Common myeloid progenitor, CD34-positive (primary cell): ENCODE data around the gene PTPN14.

Experiments
- CTCF ChIA-PET: fragments of 350-600 bp; sonication (Branson Sonifier 250); formaldehyde crosslinking; loops from one replicate; lab custom pipeline; 2021; ENCODE audit warnings: antibody characterized with exemption; lab: Charles Lee
- POLR2A ChIA-PET: fragments of 350-600 bp; sonication (Branson Sonifier 250); formaldehyde crosslinking; loops from one replicate; lab custom pipeline; 2021; ENCODE audit warnings: antibody characterized with exemption; lab: Charles Lee
- DNase-seq, 3 donors: peaks; one replicate each; pipeline versions ENCODE4 v3.0.0 to v3.0.0-alpha.2; 2013
- H3K27ac ChIP-seq, 2 experiments: 1 replicate in 1 of 2; 2 replicates in 1 of 2; pipeline ENCODE4 v1.7.0; 2013; ENCODE audit warnings: inconsistent platforms in 2 of 2, low read length in 2 of 2, mild to moderate bottlenecking in 2 of 2, low read depth in 1 of 2, moderate library complexity in 1 of 2; ENCODE audit not compliant: severe bottlenecking in 2 of 2, insufficient read depth in 1 of 2, poor library complexity in 1 of 2
- H3K27me3 ChIP-seq, 5 experiments: replicated peaks in 2 of 5; 1 replicate in 3 of 5; 2 replicates in 2 of 5; pipeline versions ENCODE4 v1.6.1 to v1.7.0; 2013; ENCODE audit warnings: low read length in 4 of 5, mild to moderate bottlenecking in 2 of 5, moderate library complexity in 2 of 5, inconsistent platforms in 1 of 5; ENCODE audit not compliant: insufficient read depth in 5 of 5, control insufficient read depth in 4 of 5
- H3K36me3 ChIP-seq, 4 experiments: 1 replicate in 2 of 4; 2 replicates in 2 of 4; pipeline versions ENCODE4 v1.6.1 to v1.7.0; 2013; ENCODE audit warnings: low read length in 3 of 4, control low read depth in 1 of 4, mild to moderate bottlenecking in 1 of 4; ENCODE audit not compliant: control insufficient read depth in 4 of 4, insufficient read depth in 4 of 4
- H3K4me1 ChIP-seq, 4 experiments: 1 replicate in 3 of 4; 2 replicates in 1 of 4; pipeline versions ENCODE4 v1.6.1 to v1.7.1; 2013; ENCODE audit warnings: low read length in 3 of 4, mild to moderate bottlenecking in 3 of 4, control low read depth in 1 of 4, inconsistent platforms in 1 of 4, moderate library complexity in 1 of 4; ENCODE audit not compliant: control insufficient read depth in 4 of 4, insufficient read depth in 4 of 4; ENCODE audit errors: control extremely low read depth in 1 of 4
- H3K4me3 ChIP-seq, 7 experiments: 1 replicate in 4 of 7; 2 replicates in 3 of 7; pipeline versions ENCODE4 v1.5.1 to v1.7.0; 2013; ENCODE audit warnings: mild to moderate bottlenecking in 7 of 7, low read length in 6 of 7, moderate library complexity in 6 of 7, inconsistent platforms in 2 of 7, low read depth in 2 of 7, control low read depth in 1 of 7; ENCODE audit not compliant: insufficient read depth in 4 of 7, control insufficient read depth in 1 of 7; ENCODE audit errors: extremely low read depth in 1 of 7
- H3K9me3 ChIP-seq, 5 experiments: 1 replicate in 4 of 5; 2 replicates in 1 of 5; pipeline versions ENCODE4 v1.6.1 to v1.7.1; 2013; ENCODE audit warnings: low read length in 4 of 5, mild to moderate bottlenecking in 2 of 5, inconsistent platforms in 1 of 5, low read depth in 1 of 5, moderate library complexity in 1 of 5; ENCODE audit not compliant: control insufficient read depth in 4 of 5, insufficient read depth in 2 of 5; ENCODE audit errors: control extremely low read depth in 1 of 5
- WGBS: methylation state at CpG from one replicate; pipeline ENCODE4 v1.1.5; 2013; ENCODE audit not compliant: insufficient coverage; 5-methylcytosine and 5-hydroxymethylcytosine counted together

The PTPN14 gene

DNA sequence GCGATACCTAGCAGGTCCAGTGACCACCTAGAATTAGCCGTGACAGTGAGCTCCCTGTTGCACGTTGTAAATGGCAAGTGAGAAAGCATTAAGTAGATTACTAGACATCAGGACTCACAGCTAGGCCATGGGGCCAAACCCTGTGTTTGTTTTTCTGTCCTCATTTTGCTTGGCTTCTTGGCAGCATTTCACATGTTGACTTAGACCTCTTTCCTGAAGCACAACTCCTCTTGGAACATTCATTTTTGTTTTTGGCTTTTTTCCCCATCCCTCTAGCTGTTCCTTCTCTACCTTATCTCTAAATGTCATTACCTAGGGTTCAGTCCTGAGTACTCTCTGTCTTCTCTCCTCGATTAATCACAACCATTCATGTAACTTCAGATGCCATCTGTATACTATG lies 16.9 kb upstream of the PTPN14 start:
- Histone ChIP-seq H3K4me1 (no peaks in the 10 kb centered on the region), H3K9me3 (no peaks in the 10 kb centered on the region), H3K4me3 (no peak overlapping the region), H3K27me3 (peaks cover 0 to 3% (median 0%) of the 10 kb centered on the region in 5 experiments), H3K36me3 (no peaks in the 10 kb centered on the region), H3K27ac (no peak overlapping the region)
- no peak for DNase-seq
- 100% methylated on average over 4 of the region's 4 CpGs for WGBS
- CTCF ChIA-PET, result interaction anchor here (1.2 kb wide), 2 partner anchors 12 to 235 kb away, joined by 3 to 5 read pairs; no protein-coding TSS in a partner anchor
- POLR2A ChIA-PET, result no interaction called here

DNA sequence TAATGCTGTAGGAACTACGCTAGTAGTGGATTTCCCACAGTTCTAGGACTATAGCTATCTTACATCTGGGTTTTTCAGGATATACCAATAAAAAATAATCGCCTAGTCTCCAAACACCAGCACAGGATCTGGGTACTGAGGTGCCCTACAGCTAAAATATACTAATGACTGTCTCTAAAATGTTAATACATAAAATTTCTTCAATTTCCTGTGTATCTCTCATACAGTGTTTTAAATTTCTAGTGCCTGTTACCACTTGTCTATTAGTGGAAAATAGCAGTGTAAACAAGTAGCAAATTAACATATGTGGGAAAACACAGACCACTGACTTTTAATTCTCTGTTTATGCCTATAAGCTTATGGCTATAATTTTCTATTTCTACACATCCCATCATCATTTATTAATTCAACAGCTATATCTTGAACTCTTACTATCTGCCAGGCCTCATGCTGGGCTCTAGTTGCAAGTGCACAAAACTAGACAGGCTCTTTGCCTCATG lies 16.1 kb upstream of the PTPN14 start:
- no peak for DNase-seq
- Histone ChIP-seq H3K27me3 (peaks cover 0 to 3% (median 0%) of the 10 kb centered on the region in 5 experiments), H3K9me3 (no peaks in the 10 kb centered on the region), H3K4me3 (no peak overlapping the region), H3K4me1 (no peaks in the 10 kb centered on the region), H3K27ac (no peak overlapping the region), H3K36me3 (no peaks in the 10 kb centered on the region)
- POLR2A ChIA-PET, result no interaction called here
- CTCF ChIA-PET, result interaction anchor here (1.2 kb wide), 1 partner anchor 235 kb away, joined by 5 read pairs; no protein-coding TSS in a partner anchor
- WGBS, result 100% methylated on average over 1 of the region's 2 CpGs

DNA sequence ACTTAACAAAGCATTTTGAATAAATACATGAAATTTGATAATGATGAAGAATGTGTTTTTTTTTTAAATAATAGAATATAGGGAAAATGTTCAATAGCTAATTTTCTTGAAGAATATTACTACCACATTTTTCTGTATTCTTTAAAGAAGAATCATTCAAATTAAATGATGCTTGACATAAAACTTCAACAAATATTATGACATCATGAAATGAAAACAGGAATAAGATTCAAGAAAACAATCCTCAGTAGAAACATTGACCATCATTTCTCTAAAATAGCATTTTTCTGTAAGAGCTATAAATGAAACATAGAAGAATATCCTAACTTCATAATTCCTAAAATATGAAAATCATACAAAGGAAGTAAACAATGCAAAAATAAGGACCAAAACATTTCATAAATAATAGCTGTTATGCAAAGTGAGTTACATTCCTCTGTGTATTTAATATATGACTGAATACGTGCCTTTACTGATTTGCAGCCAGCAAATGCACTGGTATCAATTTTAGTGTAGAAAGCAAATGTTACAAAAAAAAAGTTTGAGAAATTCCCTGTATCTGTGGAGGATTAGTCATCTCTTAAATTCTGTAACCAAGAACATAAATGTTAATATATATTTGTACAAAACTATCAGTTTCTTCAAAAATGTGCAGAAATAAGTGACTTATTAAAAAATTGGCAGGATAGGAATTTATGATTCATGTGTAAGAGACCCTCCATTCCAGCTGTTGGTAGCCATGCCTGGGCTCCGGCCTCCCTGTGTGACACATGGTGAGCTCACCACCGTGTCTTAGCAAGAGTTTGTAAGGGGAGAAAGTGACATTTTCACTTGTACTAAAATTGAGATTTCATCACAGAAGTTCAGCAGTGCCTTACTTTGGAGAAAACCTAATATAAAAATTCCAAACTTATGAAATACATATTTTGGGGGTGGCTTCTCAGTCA lies 15.0 kb upstream of the PTPN14 start:
- ChIA-PET POLR2A (no interaction called here), CTCF (interaction anchor here (1.2 kb wide), 1 partner anchor 309 kb away, joined by 4 read pairs; no protein-coding TSS in a partner anchor)
- peaks cover 0 to 3% (median 0%) of the 10 kb centered on the region in 5 experiments for H3K27me3 ChIP-seq
- WGBS, result 100% methylated on average over 1 of the region's 3 CpGs
- DNase-seq, result no peak
- no peaks in the 10 kb centered on the region for H3K4me1 ChIP-seq
- H3K36me3 ChIP-seq, result no peaks in the 10 kb centered on the region
- no peaks in the 10 kb centered on the region for H3K9me3 ChIP-seq
- H3K27ac ChIP-seq, result no peak overlapping the region
- no peak overlapping the region for H3K4me3 ChIP-seq

GRCh38 chr1:214565310-214565709 lies 13.9 kb upstream of the PTPN14 start:
- H3K27me3 ChIP-seq, result peaks cover 0 to 3% (median 0%) of the 10 kb centered on the region in 5 experiments
- ChIA-PET CTCF (interaction anchor here (1.2 to 1.5 kb wide), 2 partner anchors 13 to 308 kb away, joined by 4 read pairs; no protein-coding TSS in a partner anchor), POLR2A (no interaction called here)
- no peaks in the 10 kb centered on the region for H3K9me3 ChIP-seq
- H3K36me3 ChIP-seq, result no peaks in the 10 kb centered on the region
- H3K4me3 ChIP-seq, result no peak overlapping the region
- WGBS, result no CpG with 5 or more reads among the region's 1 CpG
- no peaks in the 10 kb centered on the region for H3K4me1 ChIP-seq
- no peak overlapping the region for H3K27ac ChIP-seq
- no peak for DNase-seq

DNA sequence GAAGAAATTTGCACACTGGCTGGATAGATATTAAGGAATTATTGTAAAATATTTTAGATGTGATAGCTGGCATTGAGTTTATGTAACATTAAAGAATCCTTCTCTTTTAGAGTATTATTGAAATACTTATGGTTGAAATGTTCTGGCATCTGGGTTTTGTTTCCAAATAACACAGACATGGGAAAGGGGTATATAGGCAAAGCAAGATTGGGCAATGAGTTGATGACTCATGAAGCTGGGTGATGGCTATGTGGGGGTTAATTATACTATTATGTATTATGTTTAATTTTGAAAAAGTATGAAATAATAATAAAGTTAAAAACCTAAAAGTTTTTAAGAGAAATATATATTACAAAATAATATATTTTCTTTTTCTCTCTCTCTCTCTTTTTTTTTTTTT lies 12.5 kb upstream of the PTPN14 start:
- CTCF ChIA-PET, result interaction anchor here (1.1 kb wide), 1 partner anchor 21 kb away, joined by 4 read pairs; no protein-coding TSS in a partner anchor
- POLR2A ChIA-PET, result no interaction called here
- Histone ChIP-seq H3K27ac (no peak overlapping the region), H3K4me1 (no peaks in the 10 kb centered on the region), H3K4me3 (no peak overlapping the region), H3K36me3 (no peaks in the 10 kb centered on the region), H3K27me3 (peaks cover 0 to 3% (median 0%) of the 10 kb centered on the region in 5 experiments), H3K9me3 (no peaks in the 10 kb centered on the region)
- DNase-seq, result no peak

DNA sequence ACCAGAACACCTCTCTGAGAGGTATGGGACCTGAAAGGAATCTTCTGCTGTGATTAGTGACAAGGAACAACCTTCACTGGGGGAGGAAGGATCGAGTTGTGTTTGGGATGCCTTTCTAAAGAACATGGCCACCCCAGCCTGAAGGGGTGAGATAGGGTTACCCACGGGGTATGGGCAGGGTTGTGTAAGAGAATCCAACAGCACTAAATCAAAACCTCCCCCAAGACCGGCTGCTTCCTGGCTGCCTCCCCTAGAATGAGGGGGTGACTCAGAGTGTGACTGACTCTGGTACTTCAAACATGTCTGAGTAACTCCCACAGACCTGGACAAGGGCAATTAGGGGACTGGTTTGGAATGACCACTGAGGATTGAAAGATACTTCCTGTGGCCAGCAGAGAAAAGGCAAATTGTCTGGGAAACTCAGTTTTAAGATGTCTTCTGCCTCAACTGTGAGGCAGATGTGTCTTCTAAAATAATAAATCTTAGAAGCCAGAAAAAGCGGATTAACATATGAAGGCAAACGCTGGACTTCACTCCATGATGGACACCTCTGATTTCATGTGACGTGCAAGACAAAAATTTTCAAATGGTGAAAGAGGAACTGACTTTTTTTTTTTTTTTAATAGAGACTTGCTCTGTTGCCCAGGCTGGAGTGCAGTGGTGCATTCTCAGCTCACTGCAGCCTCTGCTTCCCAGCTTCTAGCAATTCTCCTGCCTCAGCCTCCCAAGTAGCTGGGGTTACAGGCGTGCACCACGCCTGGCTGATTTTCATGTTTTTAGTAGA lies 6.7 kb upstream of the PTPN14 start:
- no peaks in the 10 kb centered on the region for H3K36me3 ChIP-seq
- peak in 2 of 3 donors; percentile 71 to 83 for DNase-seq
- peaks cover 0 to 8% (median 2%) of the 10 kb centered on the region in 5 experiments for H3K27me3 ChIP-seq
- no peak overlapping the region for H3K4me3 ChIP-seq
- CTCF ChIA-PET, result interaction anchor here (1.0 kb wide), 1 partner anchor 168 kb away, joined by 3 read pairs; no protein-coding TSS in a partner anchor
- peaks cover 0 to 7% (median 2%) of the 10 kb centered on the region in 4 experiments for H3K4me1 ChIP-seq
- POLR2A ChIA-PET, result no interaction called here
- no peak overlapping the region for H3K27ac ChIP-seq
- H3K9me3 ChIP-seq, result no peaks in the 10 kb centered on the region
- 44% methylated on average over 5 of the region's 8 CpGs for WGBS
